Stimulated activated CD8-positive, alpha-beta memory T cell treated with anti-CD3 and anti-CD28 coated beads, Interleukin-12 subunit alpha, Interleukin-12 subunit beta, amount 100 ng/mL, for 24 hours (primary cell): ENCODE results near the gene SLC23A3.
"Not testable (repeated sequence)": the region's sequence is repeated elsewhere in the genome, so short reads cannot be mapped to it uniquely, and the experiment has no call there.

Experiments
- DNase-seq: peaks from one replicate; pipeline ENCODE4 v3.0.0-alpha.2; 2020; ENCODE audit errors: extremely low read depth

The SLC23A3 gene

GRCh38 chr2:219205165-219205538 is 35.3 kb upstream of the SLC23A3 start:
- no peak for DNase-seq

DNA sequence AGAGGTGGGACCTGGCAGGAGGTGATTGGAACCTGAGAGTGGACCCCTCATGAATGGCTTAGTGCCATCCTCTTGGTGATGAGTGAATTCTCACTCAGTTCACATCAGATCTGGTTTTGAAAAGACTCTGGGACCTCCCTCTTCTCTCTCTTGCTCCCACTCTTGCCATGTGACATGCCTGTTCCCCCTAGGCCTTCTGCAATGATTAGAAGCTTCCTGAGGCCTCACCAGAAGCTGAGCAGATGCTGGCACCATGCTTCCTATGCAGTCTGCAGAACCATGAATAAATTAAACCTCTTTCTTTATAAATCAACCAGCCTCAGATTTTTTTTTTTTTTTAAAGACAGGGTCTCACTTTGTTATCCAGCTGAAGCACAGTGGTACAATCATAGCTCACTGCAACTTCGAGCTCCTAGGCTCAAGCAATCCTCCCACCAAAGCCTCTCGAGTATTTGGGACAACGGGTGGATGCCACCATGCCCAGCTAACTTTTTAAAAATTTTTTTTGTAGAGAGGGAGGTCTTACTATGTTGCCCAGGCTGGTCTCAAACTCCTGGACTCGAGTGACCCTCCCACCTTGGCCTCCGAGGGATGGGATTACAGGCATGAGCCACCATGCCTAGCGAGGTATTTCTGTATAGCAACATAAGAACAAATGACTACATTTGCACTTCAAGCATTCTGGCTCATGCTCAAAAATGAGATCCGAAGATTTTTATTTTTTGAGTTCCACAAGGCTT is 34.8 kb upstream of the SLC23A3 start:
- DNase-seq: no peak

DNA sequence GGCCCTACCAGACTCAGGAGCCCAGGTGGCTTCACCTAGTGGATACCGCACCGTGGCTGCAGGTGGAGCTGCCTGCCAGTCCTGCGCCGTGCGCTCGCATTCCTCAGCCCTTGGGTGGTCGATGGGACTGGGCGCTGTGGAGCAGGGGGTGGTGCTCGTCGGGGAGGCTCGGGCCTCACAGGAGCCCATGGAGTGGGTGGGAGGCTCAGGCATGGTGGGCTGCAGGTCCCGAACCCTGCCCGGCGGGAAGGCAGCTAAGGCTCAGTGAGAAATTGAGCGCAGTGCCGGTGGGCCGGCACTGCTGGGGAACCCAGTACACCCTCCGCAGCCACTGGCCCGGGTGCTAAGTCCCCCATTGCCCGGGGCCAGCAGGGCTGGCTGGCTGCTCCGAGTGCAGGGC is 31.5 kb upstream of the SLC23A3 start:
- not testable (repeated sequence) for DNase-seq

GRCh38 chr2:219200502-219201326 is 30.9 kb upstream of the SLC23A3 start:
- DNase-seq: not testable (repeated sequence)

- no peak for DNase-seq
These were observed 29.8 kb upstream of the SLC23A3 start for GRCh38 chr2:219199470-219200211.

GRCh38 chr2:219198974-219199373 is 29.1 kb upstream of the SLC23A3 start:
- DNase-seq: no peak

- no peak for DNase-seq
These were observed 27.6 kb upstream of the SLC23A3 start for GRCh38 chr2:219197388-219197787.

DNA sequence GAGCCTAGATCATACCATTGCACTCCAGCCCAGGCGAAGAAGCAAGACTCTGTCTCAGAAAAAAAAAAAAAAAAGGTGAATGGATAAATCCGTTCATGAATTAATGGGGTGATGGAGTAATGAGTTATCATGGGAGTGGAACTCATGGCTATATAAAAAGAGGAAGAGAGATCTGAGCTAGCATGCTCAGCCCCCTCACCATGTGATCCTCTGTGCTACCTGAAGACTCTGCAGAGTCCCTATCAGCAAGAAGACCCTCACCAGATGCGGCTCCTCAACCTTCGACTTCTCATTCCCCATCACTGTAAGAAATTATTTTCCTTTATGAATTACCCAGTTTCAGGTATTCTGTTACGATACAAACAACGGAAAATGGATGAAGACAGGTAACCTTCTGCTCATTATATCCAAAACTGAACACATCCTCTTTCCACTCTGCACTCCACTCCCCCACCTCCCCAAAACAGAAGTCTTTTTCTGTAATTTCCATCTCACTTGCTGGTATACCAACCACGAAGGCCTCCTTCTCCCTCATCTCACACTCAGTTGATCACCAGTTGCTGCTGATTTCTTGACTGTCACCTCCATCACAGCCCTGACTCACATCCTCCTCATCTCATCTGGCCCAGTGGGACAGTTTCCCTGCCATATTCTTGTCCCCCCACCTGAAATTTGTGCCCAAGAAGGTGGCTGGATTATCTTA is 17.1 kb upstream of the SLC23A3 start:
- no peak for DNase-seq

- DNase-seq: no peak
These were observed 14.3 kb upstream of the SLC23A3 start for GRCh38 chr2:219184121-219184520.

DNA sequence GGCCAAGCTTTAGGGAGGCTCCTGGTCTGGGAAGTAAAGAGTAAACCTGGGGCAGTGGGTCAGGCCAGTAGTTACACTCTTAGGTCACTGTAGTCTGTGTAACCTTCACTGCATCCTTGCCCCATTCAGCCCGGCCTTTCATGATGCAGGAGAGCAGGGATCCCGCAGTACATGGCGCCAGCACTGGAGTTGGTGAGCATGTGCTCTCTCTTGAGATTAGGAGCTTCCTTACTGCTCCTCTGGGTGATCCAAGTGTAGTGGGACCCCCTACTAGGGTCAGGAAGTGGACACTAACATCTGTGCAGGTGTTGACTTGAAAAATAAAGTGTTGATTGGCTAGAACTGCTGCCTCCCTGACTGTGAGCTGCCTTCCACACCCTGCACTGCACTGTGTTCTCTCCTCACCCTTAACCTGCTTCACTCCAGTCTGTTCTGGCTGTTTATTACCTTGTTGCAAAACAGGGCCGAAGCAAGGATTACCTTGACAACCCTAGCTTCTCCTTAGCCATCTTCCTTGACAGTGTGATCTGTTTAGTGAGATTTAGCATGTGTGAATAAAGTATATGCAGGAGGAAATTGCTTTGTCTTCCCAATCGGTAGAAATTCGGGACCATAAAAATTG is 13.4 kb upstream of the SLC23A3 start:
- no peak for DNase-seq

DNA sequence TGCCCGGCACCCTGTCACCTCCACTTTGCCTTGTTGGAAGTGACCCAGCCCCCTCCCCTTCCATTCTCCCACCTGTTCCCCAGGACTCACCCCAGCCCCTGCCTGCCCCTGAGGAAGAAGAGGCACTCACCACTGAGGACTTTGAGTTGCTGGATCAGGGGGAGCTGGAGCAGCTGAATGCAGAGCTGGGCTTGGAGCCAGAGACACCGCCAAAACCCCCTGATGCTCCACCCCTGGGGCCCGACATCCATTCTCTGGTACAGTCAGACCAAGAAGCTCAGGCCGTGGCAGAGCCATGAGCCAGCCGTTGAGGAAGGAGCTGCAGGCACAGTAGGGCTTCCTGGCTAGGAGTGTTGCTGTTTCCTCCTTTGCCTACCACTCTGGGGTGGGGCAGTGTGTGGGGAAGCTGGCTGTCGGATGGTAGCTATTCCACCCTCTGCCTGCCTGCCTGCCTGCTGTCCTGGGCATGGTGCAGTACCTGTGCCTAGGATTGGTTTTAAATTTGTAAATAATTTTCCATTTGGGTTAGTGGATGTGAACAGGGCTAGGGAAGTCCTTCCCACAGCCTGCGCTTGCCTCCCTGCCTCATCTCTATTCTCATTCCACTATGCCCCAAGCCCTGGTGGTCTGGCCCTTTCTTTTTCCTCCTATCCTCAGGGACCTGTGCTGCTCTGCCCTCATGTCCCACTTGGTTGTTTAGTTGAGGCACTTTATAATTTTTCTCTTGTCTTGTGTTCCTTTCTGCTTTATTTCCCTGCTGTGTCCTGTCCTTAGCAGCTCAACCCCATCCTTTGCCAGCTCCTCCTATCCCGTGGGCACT is 12.7 kb upstream of the SLC23A3 start:
- no peak for DNase-seq

- no peak for DNase-seq
These were observed 11.7 kb upstream of the SLC23A3 start for GRCh38 chr2:219181531-219181930.

- no peak for DNase-seq
These were observed 11.1 kb upstream of the SLC23A3 start for GRCh38 chr2:219180961-219181360.

DNA sequence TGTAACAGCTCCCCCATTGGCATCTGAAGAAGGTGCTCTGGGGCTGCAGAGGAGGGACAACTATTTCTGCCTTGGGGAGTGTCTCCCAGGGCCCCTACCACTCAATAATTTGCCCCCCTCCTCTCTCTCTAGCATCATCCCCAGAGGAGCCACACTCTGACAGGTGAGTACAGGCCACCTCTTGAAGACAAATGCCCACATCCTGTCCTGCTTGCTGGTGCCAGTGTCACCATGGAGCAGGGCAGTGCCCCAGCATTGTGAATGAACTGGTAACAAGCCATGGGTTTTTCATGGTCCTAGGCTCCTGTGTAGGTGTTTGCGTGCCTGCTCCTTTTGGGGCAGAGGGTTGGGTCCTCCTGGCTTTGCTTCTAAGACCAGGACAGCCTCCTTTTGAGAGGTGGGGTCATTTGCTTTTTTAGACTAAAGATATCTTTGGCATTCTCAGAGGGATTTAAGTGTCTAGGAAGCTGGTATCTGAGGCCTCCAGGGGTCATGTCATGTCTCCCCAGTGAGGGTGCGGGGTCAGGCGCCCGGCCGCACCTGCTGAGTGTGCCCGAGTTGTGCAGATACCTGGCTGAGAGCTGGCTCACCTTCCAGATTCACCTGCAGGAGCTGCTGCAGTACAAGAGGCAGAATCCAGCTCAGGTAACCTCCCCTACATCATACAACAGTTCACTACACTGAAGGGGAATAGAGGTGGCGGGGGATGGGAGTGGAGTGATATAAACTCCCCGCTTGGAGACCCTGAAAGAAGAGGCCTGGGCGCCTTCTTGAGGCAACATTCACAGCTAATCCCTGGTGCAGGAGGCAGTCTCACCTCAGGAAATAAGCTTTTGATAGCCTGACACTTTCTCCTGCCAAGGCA is 10.0 kb upstream of the SLC23A3 start:
- DNase-seq: no peak

DNA sequence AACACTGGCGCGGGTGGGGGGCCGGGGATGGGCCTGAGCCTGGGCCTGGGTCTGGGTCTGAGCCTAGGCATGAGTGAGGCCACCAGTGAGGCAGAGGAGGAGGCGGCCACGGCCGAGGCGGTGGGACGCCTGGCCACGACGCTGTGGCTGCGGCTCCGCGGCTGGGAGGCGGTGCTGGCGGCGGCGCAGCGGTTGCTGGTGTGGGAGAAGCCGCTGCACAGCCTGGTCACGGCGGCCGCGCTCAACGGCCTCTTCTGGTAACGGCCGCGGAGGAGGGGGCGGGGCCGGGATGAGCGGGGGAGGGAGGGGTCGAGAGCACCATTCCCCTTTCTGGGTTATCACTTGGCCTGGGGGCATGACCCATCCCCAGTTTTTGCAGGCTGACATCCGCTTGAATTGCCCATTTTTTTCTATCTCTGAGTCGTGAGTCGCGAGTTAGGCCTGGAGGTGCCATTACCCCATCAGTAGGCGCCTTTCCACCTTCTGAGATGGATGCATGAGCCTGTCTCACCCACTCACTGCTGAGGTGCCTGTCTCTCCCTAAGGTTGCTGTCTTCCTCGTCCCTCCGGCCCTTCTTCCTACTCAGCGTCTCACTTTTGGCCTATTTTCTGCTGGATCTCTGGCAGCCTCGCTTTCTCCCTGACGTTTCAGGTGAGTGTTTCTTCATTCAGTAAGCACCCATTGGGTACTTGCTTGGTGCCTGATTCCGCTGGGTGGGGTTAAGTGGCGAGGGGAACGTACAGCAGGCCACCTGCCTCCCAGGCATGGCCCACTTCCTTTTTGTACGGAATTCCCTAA is 8.7 kb upstream of the SLC23A3 start:
- no peak for DNase-seq

- peak; percentile 51 for DNase-seq
These were observed 7.9 kb upstream of the SLC23A3 start, which contains the start of gene RETREG2 for GRCh38 chr2:219177552-219178376. Gene RETREG2, plus strand, starts transcription at chr2:219178275. Its CDS starts 78 bp downstream, at chr2:219178353.

GRCh38 chr2:219176818-219177551 is 7.2 kb upstream of the SLC23A3 start, which contains the start of gene CNPPD1:
Gene CNPPD1, minus strand, starts transcription at chr2:219176925. Its CDS starts 97 bp downstream, at chr2:219176828.
- DNase-seq: peak; percentile 71
